HepG2 (cell line): Measurements from ENCODE around the gene MRPS2. TPM values are rescaled to one million over a fixed set of nuclear protein-coding genes. Genes with fewer than 3 reads are reported as not detected.

Experiments used
- ATAC-seq: fragments of 200-7000 bp; cut with Tn5 transposase; 3 replicates; pipeline ENCODE4 v1.9.1; 2020; ENCODE audit warnings: mild to moderate bottlenecking, moderate library complexity
- BruUV-seq: library from RNA; stranded (reverse); fragments of 400-500 nt; replicated peaks from 2 replicates; lab custom pipeline; 2021; lab: Mats Ljungman, UMichigan
- CTCF ChIA-PET: fragments of 300-600 bp; formaldehyde crosslinking; extraction: SDS; loops from one replicate; lab custom pipeline; 2021; ENCODE audit warnings: low total read pairs, inconsistent platforms, low intra/inter-chr PET ratio; lab: Yijun Ruan, JAX
- POLR2A ChIA-PET: fragments of 350-600 bp; sonication (Branson Sonifier 250); formaldehyde crosslinking; loops from one replicate; lab custom pipeline; 2020; ENCODE audit warnings: antibody characterized with exemption, inconsistent platforms; lab: Yijun Ruan, JAX
- DNase-seq: peaks from one replicate; pipeline ENCODE4 v3.0.0-alpha.2; 2015; ENCODE audit warnings: low spot score
- FAIRE-seq: peaks from 3 replicates; lab custom pipeline; 2011; peaks lifted over from hg19 to GRCh38; lab: Jason Lieb, UNC
- H2AFZ ChIP-seq: one replicate; pipeline ENCODE4 v1.6.1; 2011; ENCODE audit warnings: low read length, inconsistent platforms
- H3K27ac ChIP-seq: fragments of 300-600 bp; 3 replicates; pipeline ENCODE4 v1.8.0; 2011; ENCODE audit warnings: mixed run types, mild to moderate bottlenecking, mixed read lengths, low read length, inconsistent platforms; ENCODE audit not compliant: insufficient read depth; ENCODE audit errors: extremely low read length
- H3K27me3 ChIP-seq, 2 experiments: fragments of 200-600 bp in 1 of 2; 2 replicates in 1 of 2; 3 replicates in 1 of 2; pipeline versions ENCODE4 v1.6.0 to v1.8.0; 2011; ENCODE audit warnings: low read length in 2 of 2, mild to moderate bottlenecking in 2 of 2, moderate library complexity in 2 of 2, inconsistent platforms in 1 of 2; ENCODE audit not compliant: insufficient read depth in 2 of 2, control insufficient read depth in 1 of 2
- H3K36me3 ChIP-seq, 2 experiments: fragments of 200-600 bp in 1 of 2; replicated peaks in 1 of 2; 2 replicates in 1 of 2; 3 replicates in 1 of 2; pipeline versions ENCODE4 v1.5.1 to v1.8.0; 2011; ENCODE audit warnings: low read length in 2 of 2, inconsistent platforms in 1 of 2; ENCODE audit not compliant: insufficient read depth in 2 of 2, control insufficient read depth in 1 of 2
- H3K4me1 ChIP-seq: 2 replicates; pipeline ENCODE4 v1.5.1; 2012; ENCODE audit warnings: low read length, inconsistent platforms; ENCODE audit not compliant: insufficient read depth
- H3K4me2 ChIP-seq: 2 replicates; pipeline ENCODE4 v1.6.0; 2011; ENCODE audit warnings: low read depth, low read length, inconsistent platforms
- H3K4me3 ChIP-seq, 3 experiments: fragments of 200-600 bp in 1 of 3; sonication (generic), shearing (Covaris generic) in 1 of 3; replicated peaks in 1 of 3; 2 replicates each; pipeline ENCODE4 v1.5.1; 2011 to 2016; ENCODE audit warnings: low read length in 3 of 3, inconsistent platforms in 2 of 3, low read depth in 2 of 3, mild to moderate bottlenecking in 2 of 3, control low read depth in 1 of 3, mixed read lengths in 1 of 3; ENCODE audit not compliant: insufficient read depth in 1 of 3
- H3K79me2 ChIP-seq: one replicate; pipeline ENCODE4 v1.6.1; 2011; ENCODE audit warnings: low read length, inconsistent platforms; ENCODE audit not compliant: insufficient read depth
- H3K9ac ChIP-seq: 2 replicates; pipeline ENCODE4 v1.6.0; 2011; ENCODE audit warnings: mild to moderate bottlenecking, low read depth, low read length, inconsistent platforms; ENCODE audit not compliant: insufficient read depth
- H3K9me3 ChIP-seq: 2 replicates; pipeline ENCODE4 v1.5.1; 2012; ENCODE audit warnings: mild to moderate bottlenecking, low read length
- H4K20me1 ChIP-seq: 2 replicates; pipeline ENCODE4 v1.6.0; 2011; ENCODE audit warnings: inconsistent platforms, mild to moderate bottlenecking, low read length, moderate library complexity; ENCODE audit not compliant: insufficient read depth
- AKAP8 ChIP-seq: sonication (generic); formaldehyde crosslinking; IDR thresholded peaks from 2 replicates; pipeline ENCODE4 v1.5.1; 2020; ENCODE audit warnings: mild to moderate bottlenecking, missing genetic modification reagents
- MAFF ChIP-seq: IDR thresholded peaks from 2 replicates; pipeline ENCODE4 v1.6.1; 2011; ENCODE audit warnings: low read depth, low read length, improper control_type of control experiment
- PAWR ChIP-seq: sonication (generic); formaldehyde crosslinking; IDR thresholded peaks from 2 replicates; pipeline ENCODE4 v1.4.0; 2020; ENCODE audit warnings: missing genetic modification reagents, mild to moderate bottlenecking, borderline replicate concordance
- TCF7L2 ChIP-seq: IDR thresholded peaks from 2 replicates; pipeline ENCODE4 v1.6.1; 2011; ENCODE audit warnings: mild to moderate bottlenecking, low read depth, low read length, moderate library complexity
- ZIK1 ChIP-seq: sonication (generic); formaldehyde crosslinking; IDR thresholded peaks from 2 replicates; pipeline ENCODE4 v1.5.0; 2020; ENCODE audit warnings: mild to moderate bottlenecking, low read depth, missing genetic modification reagents, borderline replicate concordance
- ZNF276 ChIP-seq: sonication (generic); formaldehyde crosslinking; IDR thresholded peaks from 2 replicates; pipeline ENCODE4 v1.4.0; 2020; ENCODE audit warnings: mild to moderate bottlenecking, low read depth, missing genetic modification reagents
- ZNF652 ChIP-seq: IDR thresholded peaks from 2 replicates; pipeline ENCODE4 v1.6.1; 2016; ENCODE audit warnings: low read depth, borderline replicate concordance
- ZSCAN30 ChIP-seq: sonication (generic); formaldehyde crosslinking; IDR thresholded peaks from 2 replicates; pipeline ENCODE4 v1.5.0; 2020; ENCODE audit warnings: mild to moderate bottlenecking, missing genetic modification reagents
- ZXDC ChIP-seq: sonication (generic); formaldehyde crosslinking; IDR thresholded peaks from 2 replicates; pipeline ENCODE4 v1.5.0; 2020; ENCODE audit warnings: mild to moderate bottlenecking, missing genetic modification reagents
- WGBS: methylation state at CpG from one replicate; pipeline ENCODE4 v1.1.6; 2017; ENCODE audit warnings: low lambda C conversion rate; 5-methylcytosine and 5-hydroxymethylcytosine counted together
- in situ Hi-C: cut with HindIII; loops from 2 replicates; pipeline ENCODE4 v1.10.0; 2017; ENCODE audit warnings: low pct_unique_long_range_greater_than_20kb; ENCODE audit not compliant: extremely low pct_ligation_motif_present
- intact Hi-C: fragments of 100-400 bp; cut with micrococcal nuclease; formaldehyde crosslinking; loops from one replicate; pipeline ENCODE4 v1.10.0; 2022; ENCODE audit not compliant: unreplicated experiment
- polyA plus RNA-seq, 8 experiments: library from polyadenylated mRNA; depleted of rRNA in 3 of 8; stranded (reverse) in 7 of 8; unstranded in 1 of 8; fragments of >200 nt; fragmentation: Illumina TruSeq in 4 of 8; extraction: Trizol in 4 of 8; gene quantifications; 2 replicates each; pipeline versions ENCODE4 v1.2.1 to v1.2.3, GENCODE V29; 2011 to 2016; ENCODE audit warnings: low read depth in 4 of 8, missing spikeins in 1 of 8, mixed read lengths in 1 of 8; ENCODE audit not compliant: insufficient read depth in 1 of 8
- total RNA-seq, 5 experiments: library from RNA; depleted of rRNA; stranded (reverse); fragments of >200 nt; fragmentation: Illumina TruSeq; extraction: Trizol; gene quantifications; 2 replicates each; pipeline ENCODE4 v1.2.3, GENCODE V29; 2016; ENCODE audit warnings: low read depth in 1 of 5

The MRPS2 gene
- total and polyA plus RNA-seq, 2 of the 13 experiments (the other 11 are each of a cell fraction or from before 2014, with no cell fraction given), result 44.4 to 86.7 TPM

- no peak for ATAC-seq
- no peak overlapping the region for H2AFZ ChIP-seq
- ChIA-PET CTCF (no interaction called here), POLR2A (no interaction called here)
- no peaks in the 10 kb centered on the region for H3K9me3 ChIP-seq
- H3K79me2 ChIP-seq, result peaks cover 16% of the 10 kb centered on the region
- no peaks in the 10 kb centered on the region; a peak in 1 of 5 replicates for H3K27me3 ChIP-seq
- BruUV-seq, result TSS peak; percentile 21
- no peak overlapping the region for H3K4me2 ChIP-seq
- H3K4me1 ChIP-seq, result peaks cover 32% of the 10 kb centered on the region
- H3K9ac ChIP-seq, result no peak overlapping the region
- WGBS, result 84% methylated on average over 8 of the region's 8 CpGs
- no peaks in the 10 kb centered on the region; the same call in 1 of the 2 replicates for H4K20me1 ChIP-seq
- peaks cover 13 to 29% of the 10 kb centered on the region in 2 experiments; a peak in 4 of 5 replicates for H3K36me3 ChIP-seq
- TF ChIP-seq ZSCAN30, result no peak
- TF ChIP-seq MAFF, result no peak
- no peak for TF ChIP-seq PAWR (CRISPR knock-in tag)
- no peak for TF ChIP-seq ZNF652 (CRISPR knock-in tag)
- TF ChIP-seq ZNF276 (CRISPR knock-in tag), result peak; percentile 98
- TF ChIP-seq ZIK1 (CRISPR knock-in tag), result no peak
- no peak for TF ChIP-seq AKAP8
- TF ChIP-seq TCF7L2, result no peak
- no peak for TF ChIP-seq ZXDC (CRISPR knock-in tag)
- in situ Hi-C loops, result no loop called here
- no peak for DNase-seq
- H3K27ac ChIP-seq, result no peak overlapping the region
- no peak for FAIRE-seq
- no peak overlapping the region for H3K4me3 ChIP-seq
- intact Hi-C loops, result no loop called here
Measured at GRCh38 chr9:135482015-135482754, 18.3 kb upstream of the MRPS2 start.
